GM18498 (cell line): Measurements from ENCODE around the gene TMEM179B.
"Not testable (repeated sequence)": the region's sequence is repeated elsewhere in the genome, so short reads cannot be mapped to it uniquely, and the experiment has no call there.

Experiments used
- ATAC-seq: cut with Tn5 transposase; IDR thresholded peaks from one replicate; pipeline ENCODE4 v1.9.1; 2021; ENCODE audit warnings: mild to moderate bottlenecking, moderate library complexity; ENCODE audit not compliant: unreplicated experiment

TMEM179B gene

GRCh38 chr11:62788991-62789390 is 1.8 kb downstream of the TMEM179B start:
- ATAC-seq, result no peak

GRCh38 chr11:62789576-62789975 is 2.4 kb downstream of the TMEM179B start:
- ATAC-seq, result no peak

GRCh38 chr11:62791501-62792201 is 4.4 kb downstream of the TMEM179B start, which contains the start of gene TMEM223:
TSS of gene TMEM223 (minus strand) at chr11:62792006. CDS start at chr11:62791994, 12 bp downstream.
- peak; percentile 75 for ATAC-seq

- no peak for ATAC-seq
Observed at GRCh38 chr11:62792202-62792575, 5.0 kb downstream of the TMEM179B start.

- ATAC-seq, result no peak
Observed at GRCh38 chr11:62794201-62794775, 7.1 kb downstream of the TMEM179B start.

GRCh38 chr11:62796281-62796680 is 9.1 kb downstream of the TMEM179B start:
- no peak for ATAC-seq

GRCh38 chr11:62799486-62799885 is 12.3 kb downstream of the TMEM179B start:
- no peak for ATAC-seq

- ATAC-seq, result no peak
Observed at GRCh38 chr11:62801071-62801470, 13.9 kb downstream of the TMEM179B start.

GRCh38 chr11:62804310-62805075 is 17.3 kb downstream of the TMEM179B start:
- peak; percentile 6 for ATAC-seq

GRCh38 chr11:62805076-62805892 is 18.1 kb downstream of the TMEM179B start, which contains the start of gene NXF1:
TSS of gene NXF1 (minus strand) at chr11:62805440. CDS start at chr11:62805356, 84 bp downstream.
- ATAC-seq, result peak; percentile 85

- no peak for ATAC-seq
Observed at GRCh38 chr11:62805961-62806441, 18.8 kb downstream of the TMEM179B start.

- ATAC-seq, result no peak
Observed at GRCh38 chr11:62806611-62807121, 19.5 kb downstream of the TMEM179B start.

GRCh38 chr11:62810748-62811147 is 23.5 kb downstream of the TMEM179B start:
- no peak for ATAC-seq

GRCh38 chr11:62811659-62812058 is 24.5 kb downstream of the TMEM179B start:
- no peak for ATAC-seq

GRCh38 chr11:62816557-62816956 is 29.4 kb downstream of the TMEM179B start:
- ATAC-seq, result no peak

GRCh38 chr11:62817129-62817528 is 29.9 kb downstream of the TMEM179B start:
- ATAC-seq, result no peak

- ATAC-seq, result no peak
Observed at GRCh38 chr11:62823677-62824076, 36.5 kb downstream of the TMEM179B start.

- not testable (repeated sequence) for ATAC-seq
Observed at GRCh38 chr11:62828130-62828529, 40.9 kb downstream of the TMEM179B start.

- no peak for ATAC-seq
Observed at GRCh38 chr11:62830904-62831519, 43.8 kb downstream of the TMEM179B start.
